Activated T-helper 1 cell treated with anti-CD3 and anti-CD28 coated beads, Interleukin-2, amount 50 U/mL, for 16 hours (primary cell): ENCODE data around the gene CCDC7.
"Not testable (repeated sequence)": the region's sequence is repeated elsewhere in the genome, so short reads cannot be mapped to it uniquely, and the experiment has no call there.

ENCODE experiments used
- DNase-seq, 2 donors: peaks; one replicate each; pipeline ENCODE4 v3.0.0-alpha.2; 2020; ENCODE audit warnings: low read depth in 1 of 2, low spot score in 1 of 2

CCDC7 gene

GRCh38 chr10:32445740-32446535 lies at the start of gene CCDC7:
TSS of gene CCDC7 (plus strand) at chr10:32446140. CDS start at chr10:32451643, 5,503 bp downstream.
- DNase-seq = peak; percentile 65 to 79

- not testable (repeated sequence) for DNase-seq
Observed at GRCh38 chr10:32397163-32397562, 48.8 kb upstream of the CCDC7 start.

DNA sequence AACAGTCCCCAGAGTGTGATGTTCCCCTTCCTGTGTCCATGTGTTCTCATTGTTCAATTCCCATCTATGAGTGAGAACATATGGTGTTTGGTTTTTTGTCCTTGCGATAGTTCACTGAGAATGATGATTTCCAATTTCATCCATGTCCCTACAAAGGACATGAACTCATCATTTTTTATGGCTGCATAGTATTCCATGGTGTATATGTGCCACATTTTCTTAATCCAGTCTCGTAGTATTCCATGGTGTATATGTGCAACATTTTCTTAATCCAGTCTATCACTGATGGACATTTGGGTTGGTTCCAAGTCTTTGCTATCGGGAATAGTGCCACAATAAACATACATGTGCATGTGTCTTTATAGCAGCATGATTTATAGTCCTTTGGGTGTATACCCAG lies 46.2 kb upstream of the CCDC7 start:
- DNase-seq = not testable (repeated sequence)

GRCh38 chr10:32400961-32401360 lies 45.0 kb upstream of the CCDC7 start:
- no peak for DNase-seq

- DNase-seq = no peak
Observed at GRCh38 chr10:32402499-32402898, 43.4 kb upstream of the CCDC7 start.

DNA sequence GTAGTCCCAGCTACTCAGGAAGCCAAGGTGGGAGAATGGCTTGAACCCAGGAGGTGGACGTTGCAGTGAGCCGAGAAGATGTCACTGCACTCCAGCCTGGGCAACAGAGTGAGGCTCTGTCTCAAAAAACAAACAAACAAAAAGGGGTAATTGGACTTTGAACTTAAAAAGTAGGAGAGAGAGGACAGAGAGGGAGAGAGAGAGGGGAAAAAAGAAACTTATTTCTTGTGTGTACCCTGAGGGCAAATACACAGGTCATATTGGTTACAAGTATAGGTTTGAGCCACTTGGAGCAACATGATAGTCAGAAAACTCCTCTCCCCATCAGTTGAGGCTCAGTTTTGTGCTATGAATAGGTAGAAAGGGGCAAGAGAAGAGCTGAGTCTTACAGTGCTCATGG lies 42.8 kb upstream of the CCDC7 start:
- no peak for DNase-seq

GRCh38 chr10:32408690-32409089 lies 37.2 kb upstream of the CCDC7 start:
- no peak for DNase-seq

DNA sequence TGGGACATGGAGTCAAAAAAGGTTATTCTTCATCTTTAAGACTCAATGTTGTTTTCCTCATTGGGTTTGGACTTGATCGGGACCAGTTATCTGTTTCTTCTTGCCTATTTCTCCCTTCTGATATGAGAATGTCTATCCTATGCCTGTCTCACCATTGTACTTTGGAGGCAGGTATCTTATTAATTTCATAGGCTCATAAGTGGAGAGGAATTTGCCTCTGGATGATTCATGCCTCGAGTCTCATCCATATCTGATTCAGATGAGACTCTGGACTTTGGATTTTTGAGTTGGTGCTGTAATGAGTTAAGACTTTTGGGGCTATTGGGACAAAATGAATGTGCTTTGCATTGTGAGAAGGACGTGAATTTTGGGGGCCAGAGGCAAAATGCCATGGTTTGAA lies 36.2 kb upstream of the CCDC7 start:
- no peak for DNase-seq

- no peak for DNase-seq
Observed at GRCh38 chr10:32410569-32410968, 35.4 kb upstream of the CCDC7 start.

DNA sequence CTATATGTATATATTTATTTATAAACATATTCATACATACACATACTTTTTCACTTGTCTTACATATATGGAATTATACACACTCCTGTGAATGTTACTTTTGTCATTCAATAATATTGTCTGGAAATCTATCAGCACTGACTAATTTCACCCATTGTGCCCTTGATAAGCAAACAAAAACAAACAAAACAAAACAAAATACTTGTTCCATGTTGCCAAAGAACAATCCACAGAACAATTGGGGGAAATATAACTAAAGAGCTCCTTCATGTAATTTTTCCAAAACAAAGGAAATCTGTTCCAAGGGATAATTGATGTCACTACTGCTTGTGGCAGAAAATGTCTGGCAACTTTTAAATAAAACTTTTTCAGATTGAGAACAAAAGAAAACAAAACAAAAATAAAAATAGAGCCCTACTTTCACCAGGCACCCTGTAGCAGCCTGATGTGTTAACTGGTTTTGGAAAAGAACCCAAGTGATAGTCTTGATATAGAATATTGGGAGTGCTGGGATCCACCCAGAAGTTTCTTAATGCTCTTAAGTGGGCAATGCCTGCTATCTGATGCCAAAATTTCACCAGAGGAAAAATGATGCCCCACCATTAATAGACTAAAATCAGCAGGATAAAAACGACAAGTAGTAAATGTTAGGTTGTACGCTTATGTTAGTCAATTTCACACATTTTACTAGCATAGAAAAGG lies 34.0 kb upstream of the CCDC7 start:
- no peak for DNase-seq

- no peak for DNase-seq
Observed at GRCh38 chr10:32412499-32412853, 33.5 kb upstream of the CCDC7 start.

DNA sequence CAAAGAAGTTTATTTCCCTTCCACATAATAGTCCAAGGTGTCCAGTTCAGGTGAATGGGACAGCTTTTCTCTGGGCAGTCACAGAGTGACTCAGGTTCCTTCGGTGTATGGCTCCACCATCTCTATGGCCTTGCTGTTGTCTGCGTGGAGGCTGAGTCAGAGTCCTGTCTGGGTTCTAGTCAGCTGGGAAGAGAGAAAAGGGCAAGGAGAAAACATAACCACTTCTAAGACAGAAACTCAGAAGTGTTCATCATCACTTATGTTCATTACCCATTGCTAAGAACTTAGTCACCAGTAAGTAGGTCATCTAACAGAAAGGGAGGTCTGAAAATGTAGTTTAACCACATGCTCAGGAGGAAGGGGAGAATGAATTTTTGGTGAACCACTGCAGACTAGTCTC lies 32.4 kb upstream of the CCDC7 start:
- peak in 1 of 2 donors; percentile 8 for DNase-seq

DNA sequence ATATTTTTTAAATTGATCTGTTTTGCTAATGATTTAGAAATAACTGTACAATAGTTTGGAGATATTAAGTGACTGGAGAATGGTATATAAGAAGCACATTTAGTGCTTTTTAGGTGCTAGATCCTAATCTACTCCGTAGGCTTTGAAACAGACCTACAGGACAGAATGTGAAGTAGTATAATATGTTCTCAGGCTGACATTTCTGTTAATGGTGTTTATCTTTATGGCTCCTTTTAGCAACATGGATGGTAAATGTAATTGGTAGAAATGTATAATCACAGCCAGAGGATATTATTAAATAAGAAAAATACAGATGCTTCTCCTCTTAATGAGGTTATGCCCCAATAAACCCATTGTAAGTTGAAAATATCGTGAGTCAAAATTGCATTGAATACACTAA lies 30.6 kb upstream of the CCDC7 start:
- DNase-seq = no peak

DNA sequence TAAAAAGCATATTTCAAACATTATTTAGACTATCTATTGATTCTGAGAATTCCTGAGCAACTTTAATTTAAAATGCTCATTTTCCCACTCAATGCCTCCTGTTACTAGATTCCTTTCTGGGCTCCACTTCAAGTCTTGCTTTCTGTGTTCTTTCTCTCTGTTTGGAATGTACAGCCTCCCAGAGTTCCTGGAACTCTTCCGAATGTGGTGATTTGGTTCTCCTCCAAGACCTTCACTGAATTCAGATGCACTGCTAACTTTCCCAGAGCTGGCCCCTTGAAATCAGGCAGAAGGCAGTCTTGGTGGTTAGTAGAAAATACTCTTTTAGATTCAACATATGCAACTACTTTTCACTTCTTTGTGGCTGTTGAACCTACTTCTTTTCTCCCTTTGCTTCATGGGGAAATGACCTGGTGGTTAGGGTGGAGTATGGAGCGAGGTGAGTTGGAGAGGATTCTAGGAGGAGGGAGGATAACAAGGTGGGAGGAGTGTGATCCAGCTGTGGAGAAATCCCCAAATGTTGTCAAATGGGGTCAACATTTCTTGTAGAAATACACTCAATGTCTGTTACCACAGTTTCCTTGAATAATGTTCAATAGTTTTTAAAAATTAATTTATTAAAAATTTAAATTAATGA lies 27.9 kb upstream of the CCDC7 start:
- no peak for DNase-seq

DNA sequence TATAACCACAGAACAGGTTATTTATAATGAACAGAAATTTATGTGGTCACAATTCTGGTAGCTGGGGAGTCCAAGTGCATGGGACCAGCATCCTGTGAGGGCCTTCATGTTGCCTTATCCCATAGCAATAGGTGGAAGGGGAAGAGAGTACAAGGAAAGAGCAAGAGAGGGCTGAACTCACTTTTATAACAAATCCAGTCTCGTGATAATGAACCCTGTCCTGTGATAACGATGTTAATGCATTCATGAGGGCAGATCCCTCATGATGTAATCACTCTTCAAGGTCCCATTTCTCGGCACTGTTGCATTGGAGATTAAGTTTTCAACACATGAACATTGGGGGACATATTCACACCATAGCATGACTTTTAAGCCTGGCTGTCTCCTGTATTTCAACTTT lies 27.4 kb upstream of the CCDC7 start:
- DNase-seq = no peak

DNA sequence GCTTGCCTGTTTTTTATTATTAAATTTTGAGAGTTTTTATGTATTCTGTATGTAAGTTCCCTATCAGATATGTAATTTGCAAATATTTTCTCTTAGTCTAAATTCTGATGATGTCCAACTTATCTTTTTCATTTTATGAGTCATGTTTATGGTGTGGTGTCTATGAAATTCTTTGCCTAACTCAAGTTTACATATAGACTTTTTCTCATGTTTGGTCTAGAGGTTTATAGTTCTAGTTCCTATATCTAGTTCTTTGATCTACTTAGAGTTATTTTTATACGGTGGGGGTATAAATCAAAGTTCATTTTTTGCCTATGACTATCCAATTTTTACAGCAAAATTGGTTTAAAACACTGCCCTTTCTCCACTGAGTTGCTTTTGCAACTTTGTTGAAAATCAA lies 26.3 kb upstream of the CCDC7 start:
- DNase-seq = no peak

DNA sequence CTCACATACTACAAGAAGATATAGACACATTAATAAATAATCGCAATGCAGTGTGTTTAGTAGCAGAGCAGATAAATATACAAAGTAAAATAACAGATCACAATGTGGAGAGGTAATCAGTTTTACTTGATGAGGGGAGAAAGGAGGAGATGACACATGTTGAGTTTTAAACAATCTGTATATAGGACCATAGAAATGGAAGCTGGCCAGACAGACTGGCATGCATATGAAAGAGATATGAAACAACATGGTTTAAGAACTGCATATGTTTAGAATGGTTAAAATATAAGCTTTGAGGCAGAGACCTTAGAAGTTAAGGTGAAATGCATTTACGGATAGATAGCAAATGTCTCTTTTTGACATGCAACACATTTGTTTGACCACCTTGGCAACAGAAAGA lies 19.8 kb upstream of the CCDC7 start:
- DNase-seq = no peak

DNA sequence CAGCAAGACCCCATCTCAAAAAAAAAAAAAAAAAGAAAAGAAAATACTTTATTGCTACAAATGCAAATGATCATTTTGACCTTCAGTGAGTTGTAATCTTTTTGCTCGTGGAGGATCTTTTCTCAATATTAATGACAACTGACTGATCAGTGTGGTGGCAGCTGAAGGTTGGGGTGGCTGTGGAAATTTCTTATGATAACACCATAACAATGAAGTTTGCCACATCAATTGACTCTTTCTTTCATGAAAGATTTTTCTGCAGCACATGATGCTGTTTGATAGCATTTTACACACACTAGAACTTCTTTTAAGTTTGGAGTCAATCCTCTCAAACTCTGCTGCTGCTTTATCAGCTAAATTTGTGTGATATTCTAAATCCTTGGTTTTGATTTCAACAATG lies 12.4 kb upstream of the CCDC7 start:
- DNase-seq = no peak

DNA sequence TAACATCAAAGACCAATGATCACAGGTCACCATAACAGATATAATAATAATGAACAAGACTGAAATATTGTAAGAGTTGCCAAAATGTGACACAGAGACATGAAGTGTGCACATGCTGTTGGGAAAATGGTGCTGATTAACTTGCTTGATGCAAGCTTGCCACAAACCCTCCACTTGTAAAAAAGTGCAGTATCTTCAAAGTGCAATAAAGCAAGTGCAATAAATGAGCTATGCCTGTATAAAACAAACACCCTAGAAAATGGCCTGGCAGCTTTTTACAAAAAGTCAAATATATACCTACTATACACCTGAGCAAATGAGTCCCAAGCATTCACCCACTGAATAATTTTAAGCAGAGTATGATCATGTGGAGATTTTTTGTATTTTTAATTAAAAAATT lies 9.7 kb upstream of the CCDC7 start:
- no peak for DNase-seq

DNA sequence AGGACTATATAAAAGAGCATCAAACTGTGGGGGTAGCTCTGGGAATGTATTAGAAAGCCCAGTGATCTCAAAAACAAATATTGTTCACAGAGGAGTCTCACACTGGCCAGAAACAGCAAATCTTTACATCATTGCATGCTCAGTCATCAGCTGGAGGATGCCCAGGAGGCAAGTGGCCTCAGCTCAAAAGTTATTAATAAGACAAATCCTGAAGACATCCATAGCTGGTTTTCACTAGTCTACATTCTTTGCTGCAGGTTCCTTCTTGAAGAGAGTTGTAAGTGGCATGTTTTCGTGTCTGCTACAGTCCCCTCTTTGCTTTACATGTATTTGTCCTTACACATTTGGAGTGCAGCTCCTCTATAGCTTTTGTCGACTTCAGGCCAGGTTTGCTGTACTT lies 8.6 kb upstream of the CCDC7 start:
- no peak for DNase-seq

GRCh38 chr10:32445036-32445435 lies 904 bp upstream of the CCDC7 start:
- DNase-seq = no peak
